ENCODE measurements around the gene BRPF1.

The BRPF1 gene

GRCh38 chr3:9696480-9697220, 34.9 kb upstream of the BRPF1 start:
- Histone ChIP-seq H3K9me2 (replicated peaks; ENCODE audit: insufficient read depth, low read length) (no peaks in the 10 kb centered on the region), H3K9ac (ENCODE audit: low read length) (no peak overlapping the region), H3F3A (ENCODE audit: insufficient read depth) (no peaks in the 10 kb centered on the region), H3K9me3 (ENCODE audit: insufficient read depth, low read length) (no peaks in the 10 kb centered on the region), H3K36me3 (ENCODE audit: low read length) (no peaks in the 10 kb centered on the region), H3K4me2 (ENCODE audit: low read depth, low read length, poor library complexity, severe bottlenecking) (no peak overlapping the region), H3K27ac (ENCODE audit: low read depth, low read length) (no peak overlapping the region), H3K4me3 (ENCODE audit: insufficient read depth, low read length, poor library complexity, severe bottlenecking) (no peak overlapping the region), H4K20me1 (ENCODE audit: low read depth, low read length) (no peaks in the 10 kb centered on the region), H2AFZ (ENCODE audit: low read depth, low read length, severe bottlenecking) (no peak overlapping the region), H3K79me2 (ENCODE audit: insufficient read depth, low read length) (no peaks in the 10 kb centered on the region), H3K27me3 (ENCODE audit: low read length) (no peaks in the 10 kb centered on the region)
- TF ChIP-seq EZH2phosphoT487 (conservative IDR thresholded peaks at IDR 0.05; ENCODE audit: low read length) (no peak), CTCF (IDR thresholded peaks at IDR 0.05; ENCODE audit: insufficient read depth, low read length, poor library complexity, severe bottlenecking) (no peak)

GRCh38 chr3:9697892-9698291, 33.6 kb upstream of the BRPF1 start:
- H3K36me3 ChIP-seq (ENCODE audit: low read length), result no peaks in the 10 kb centered on the region
- no peaks in the 10 kb centered on the region for H4K20me1 ChIP-seq (ENCODE audit: low read depth, low read length)

GRCh38 chr3:9698293-9698692, 33.2 kb upstream of the BRPF1 start:
- Histone ChIP-seq H3K4me2 (ENCODE audit: low read depth, low read length, poor library complexity, severe bottlenecking) (no peak overlapping the region), H3K9me2 (replicated peaks; ENCODE audit: insufficient read depth, low read length) (no peaks in the 10 kb centered on the region), H3K4me3 (ENCODE audit: insufficient read depth, low read length, poor library complexity, severe bottlenecking) (no peak overlapping the region), H3K27ac (ENCODE audit: low read depth, low read length) (no peak overlapping the region), H3K9ac (ENCODE audit: low read length) (no peak overlapping the region), H3F3A (ENCODE audit: insufficient read depth) (no peaks in the 10 kb centered on the region), H3K79me2 (ENCODE audit: insufficient read depth, low read length) (no peaks in the 10 kb centered on the region), H4K20me1 (ENCODE audit: low read depth, low read length) (no peaks in the 10 kb centered on the region), H2AFZ (ENCODE audit: low read depth, low read length, severe bottlenecking) (no peak overlapping the region), H3K27me3 (ENCODE audit: low read length) (no peaks in the 10 kb centered on the region), H3K9me3 (ENCODE audit: insufficient read depth, low read length) (no peaks in the 10 kb centered on the region), H3K36me3 (ENCODE audit: low read length) (no peaks in the 10 kb centered on the region)
- TF ChIP-seq CTCF (IDR thresholded peaks at IDR 0.05; ENCODE audit: insufficient read depth, low read length, poor library complexity, severe bottlenecking) (no peak), EZH2phosphoT487 (conservative IDR thresholded peaks at IDR 0.05; ENCODE audit: low read length) (no peak)

More at GRCh38 chr3:9697892-9698291, 33.6 kb upstream of the BRPF1 start:
- H3K9me2 ChIP-seq (replicated peaks; ENCODE audit: insufficient read depth, low read length), result no peaks in the 10 kb centered on the region
- no peak overlapping the region for H3K27ac ChIP-seq (ENCODE audit: low read depth, low read length)
- H3K4me3 ChIP-seq (ENCODE audit: insufficient read depth, low read length, poor library complexity, severe bottlenecking), result no peak overlapping the region
- H3K9ac ChIP-seq (ENCODE audit: low read length), result no peak overlapping the region
- H3K27me3 ChIP-seq (ENCODE audit: low read length), result no peaks in the 10 kb centered on the region
- no peak for TF ChIP-seq EZH2phosphoT487 (conservative IDR thresholded peaks at IDR 0.05; ENCODE audit: low read length)
- no peak for TF ChIP-seq CTCF (IDR thresholded peaks at IDR 0.05; ENCODE audit: insufficient read depth, low read length, poor library complexity, severe bottlenecking)
- H3K9me3 ChIP-seq (ENCODE audit: insufficient read depth, low read length), result no peaks in the 10 kb centered on the region
- H3F3A ChIP-seq (ENCODE audit: insufficient read depth), result no peaks in the 10 kb centered on the region
- no peak overlapping the region for H2AFZ ChIP-seq (ENCODE audit: low read depth, low read length, severe bottlenecking)
- no peak overlapping the region for H3K4me2 ChIP-seq (ENCODE audit: low read depth, low read length, poor library complexity, severe bottlenecking)
- H3K79me2 ChIP-seq (ENCODE audit: insufficient read depth, low read length), result no peaks in the 10 kb centered on the region
